Activated CD4-positive, alpha-beta T cell treated with anti-CD3 and anti-CD28 coated beads for 24 hours (primary cell): ENCODE measurements around the gene EYS.

Source experiments
- DNase-seq, 2 donors: peaks; one replicate each; pipeline ENCODE4 v3.0.0-alpha.2; 2020; ENCODE audit warnings: low read depth in 2 of 2

EYS gene

GRCh38 chr6:64602993-64603392 lies 1104.0 kb downstream of the EYS start:
- no peak for DNase-seq

GRCh38 chr6:64591676-64592036 lies 1115.4 kb downstream of the EYS start:
- DNase-seq, result no peak

- DNase-seq, result no peak
Observed at GRCh38 chr6:64590965-64591675, 1115.9 kb downstream of the EYS start.

GRCh38 chr6:64589961-64590360 lies 1117.1 kb downstream of the EYS start:
- DNase-seq, result no peak

GRCh38 chr6:64580346-64580745 lies 1126.7 kb downstream of the EYS start:
- no peak for DNase-seq

- DNase-seq, result no peak
Observed at GRCh38 chr6:64553249-64553786, 1153.7 kb downstream of the EYS start.

- no peak for DNase-seq
Observed at GRCh38 chr6:64547594-64548268, 1159.3 kb downstream of the EYS start.

- no peak for DNase-seq
Observed at GRCh38 chr6:64539917-64540316, 1167.1 kb downstream of the EYS start.

GRCh38 chr6:64538722-64539121 lies 1168.3 kb downstream of the EYS start:
- DNase-seq, result no peak

GRCh38 chr6:64527899-64528298 lies 1179.1 kb downstream of the EYS start:
- DNase-seq, result no peak

GRCh38 chr6:64522859-64523258 lies 1184.2 kb downstream of the EYS start:
- DNase-seq, result no peak

GRCh38 chr6:64520050-64520449 lies 1187.0 kb downstream of the EYS start:
- no peak for DNase-seq

- DNase-seq, result no peak
Observed at GRCh38 chr6:64516393-64516792, 1190.6 kb downstream of the EYS start.

- no peak for DNase-seq
Observed at GRCh38 chr6:64507661-64508060, 1199.4 kb downstream of the EYS start.

GRCh38 chr6:64505312-64505711 lies 1201.7 kb downstream of the EYS start:
- no peak for DNase-seq

GRCh38 chr6:64504503-64504902 lies 1202.5 kb downstream of the EYS start:
- no peak for DNase-seq

GRCh38 chr6:64502801-64503200 lies 1204.2 kb downstream of the EYS start:
- no peak for DNase-seq

GRCh38 chr6:64497634-64498033 lies 1209.4 kb downstream of the EYS start:
- no peak for DNase-seq

GRCh38 chr6:64489763-64490162 lies 1217.3 kb downstream of the EYS start:
- no peak for DNase-seq

- no peak for DNase-seq
Observed at GRCh38 chr6:64486578-64487351, 1220.3 kb downstream of the EYS start.

- no peak for DNase-seq
Observed at GRCh38 chr6:64483956-64484499, 1223.0 kb downstream of the EYS start.

GRCh38 chr6:64482631-64483030 lies 1224.4 kb downstream of the EYS start:
- no peak for DNase-seq
